ENCODE measurements around the gene IFT20.
A peak's percentile ranks its signal among the peaks of the same experiment; 100 is the strongest.

Gene IFT20

GRCh38 chr17:28335959-28336871 is 943 bp upstream of the IFT20 start:
- peak; percentile 88 for DNase-seq (ENCODE audit: low spot score)

GRCh38 chr17:28334666-28335200 is 539 bp downstream of the IFT20 start:
- no peak for DNase-seq (ENCODE audit: low spot score)

GRCh38 chr17:28334171-28334570 is 1.1 kb downstream of the IFT20 start:
- DNase-seq (ENCODE audit: low spot score): no peak

- DNase-seq (ENCODE audit: low spot score): no peak
These were observed 2.1 kb downstream of the IFT20 start for GRCh38 chr17:28333083-28333746.

- no peak for DNase-seq (ENCODE audit: low spot score)
These were observed 3.3 kb downstream of the IFT20 start for GRCh38 chr17:28331891-28332420.

- no peak for DNase-seq (ENCODE audit: low spot score)
These were observed 4.6 kb downstream of the IFT20 start for GRCh38 chr17:28330671-28331070.

GRCh38 chr17:28328325-28328724 is 6.9 kb downstream of the IFT20 start:
- DNase-seq (ENCODE audit: low spot score): no peak

- DNase-seq (ENCODE audit: low spot score): peak; percentile 25
These were observed 7.6 kb downstream of the IFT20 start for GRCh38 chr17:28327709-28328108.

GRCh38 chr17:28327031-28327607 is 8.2 kb downstream of the IFT20 start:
- peak; percentile 25 for DNase-seq (ENCODE audit: low spot score)

GRCh38 chr17:28326114-28326513 is 9.2 kb downstream of the IFT20 start:
- peak; percentile 16 for DNase-seq (ENCODE audit: low spot score)

GRCh38 chr17:28325211-28325610 is 10.1 kb downstream of the IFT20 start:
- peak; percentile 36 for DNase-seq (ENCODE audit: low spot score)

- DNase-seq (ENCODE audit: low spot score): no peak
These were observed 10.5 kb downstream of the IFT20 start for GRCh38 chr17:28324781-28325180.

GRCh38 chr17:28324267-28324745 is 11.0 kb downstream of the IFT20 start:
- peak; percentile 18 for DNase-seq (ENCODE audit: low spot score)

GRCh38 chr17:28320215-28321061 is 14.8 kb downstream of the IFT20 start:
- DNase-seq (ENCODE audit: low spot score): no peak

- DNase-seq (ENCODE audit: low spot score): no peak
These were observed 15.7 kb downstream of the IFT20 start for GRCh38 chr17:28319598-28319935.

GRCh38 chr17:28318759-28319597 is 16.3 kb downstream of the IFT20 start, which contains the start of gene TMEM97:
Gene TMEM97 (plus strand): TSS chr17:28319200. CDS start chr17:28319240, 40 bp downstream.
- peak; percentile 99 for DNase-seq (ENCODE audit: low spot score)

- peak; percentile 80 for DNase-seq (ENCODE audit: low spot score)
These were observed 17.1 kb downstream of the IFT20 start for GRCh38 chr17:28317966-28318758.

GRCh38 chr17:28317099-28317965 is 17.9 kb downstream of the IFT20 start:
- no peak for DNase-seq (ENCODE audit: low spot score)
